Caco-2 (cell line): ENCODE measurements around the gene RUNX2. TPM values are rescaled to one million over a fixed set of nuclear protein-coding genes. Genes with fewer than 3 reads are reported as not detected.

ENCODE experiments used
- BruUV-seq: library from RNA; stranded (reverse); fragments of 400-500 nt; replicated peaks from 2 replicates; lab custom pipeline; 2021; lab: Mats Ljungman, UMichigan
- CTCF ChIA-PET: fragments of 300-600 bp; sonication (Branson Sonifier 250); formaldehyde crosslinking; loops from one replicate; lab custom pipeline; 2022; ENCODE audit warnings: antibody characterized with exemption; lab: Charles Lee
- POLR2A ChIA-PET: fragments of 300-600 bp; sonication (Branson Sonifier 250); formaldehyde crosslinking; loops from one replicate; lab custom pipeline; 2022; ENCODE audit warnings: antibody characterized with exemption; lab: Charles Lee
- DNase-seq, 2 experiments: peaks; one replicate each; pipeline versions ENCODE4 v3.0.0 to v3.0.0-alpha.2; 2020 to 2022
- H3K27me3 ChIP-seq: replicated peaks from 2 replicates; pipeline ENCODE4 v1.6.0; 2011; ENCODE audit warnings: low read length; ENCODE audit not compliant: control insufficient read depth, insufficient read depth
- H3K36me3 ChIP-seq: 2 replicates; pipeline ENCODE4 v1.5.1; 2011; ENCODE audit warnings: low read length; ENCODE audit not compliant: control insufficient read depth, insufficient read depth
- H3K4me1 ChIP-seq: fragments of 250-450 bp; sonication (Bioruptor Pico); 2 replicates; pipeline ENCODE4 v1.5.1; 2020; ENCODE audit warnings: mild to moderate bottlenecking
- H3K4me3 ChIP-seq: 2 replicates; pipeline ENCODE4 v1.5.1; 2011; ENCODE audit warnings: low read depth, mild to moderate bottlenecking, control low read depth, low read length
- H3K9me3 ChIP-seq: fragments of 250-450 bp; sonication (Bioruptor Pico); 2 replicates; pipeline ENCODE4 v1.5.1; 2020; ENCODE audit warnings: mild to moderate bottlenecking, moderate library complexity
- H3K27ac Mint-ChIP-seq: one replicate; pipeline ENCODE4 v1.8.0; 2022; ENCODE audit warnings: mixed read lengths; ENCODE audit not compliant: unreplicated experiment
- H3K27me3 Mint-ChIP-seq: one replicate; pipeline ENCODE4 v1.8.0; 2022; ENCODE audit warnings: mixed read lengths; ENCODE audit not compliant: insufficient read depth, unreplicated experiment
- H3K36me3 Mint-ChIP-seq: one replicate; pipeline ENCODE4 v1.8.0; 2022; ENCODE audit warnings: mild to moderate bottlenecking, mixed read lengths; ENCODE audit not compliant: insufficient read depth, unreplicated experiment
- H3K4me1 Mint-ChIP-seq: one replicate; pipeline ENCODE4 v1.8.0; 2022; ENCODE audit warnings: low read depth, mixed read lengths; ENCODE audit not compliant: unreplicated experiment
- H3K4me3 Mint-ChIP-seq: one replicate; pipeline ENCODE4 v1.8.0; 2022; ENCODE audit warnings: mild to moderate bottlenecking, moderate library complexity, mixed read lengths; ENCODE audit not compliant: unreplicated experiment
- H3K9me3 Mint-ChIP-seq: one replicate; pipeline ENCODE4 v1.8.0; 2022; ENCODE audit warnings: mixed read lengths; ENCODE audit not compliant: unreplicated experiment
- CTCF ChIP-seq, 2 experiments: fragments of 200-600 bp in 1 of 2; IDR thresholded peaks; 1 replicate in 1 of 2; 2 replicates in 1 of 2; pipeline versions ENCODE4 v1.5.1 to v1.8.0; 2011 to 2022; ENCODE audit warnings: antibody characterized with exemption in 1 of 2, control low read depth in 1 of 2, inconsistent platforms in 1 of 2, low read depth in 1 of 2, low read length in 1 of 2, mild to moderate bottlenecking in 1 of 2, moderate library complexity in 1 of 2; ENCODE audit not compliant: insufficient read depth in 1 of 2, severe bottlenecking in 1 of 2, unreplicated experiment in 1 of 2
- intact Hi-C: fragments of 100-400 bp; cut with micrococcal nuclease; formaldehyde crosslinking; loops from one replicate; pipeline ENCODE4 v1.10.0; 2022; ENCODE audit not compliant: unreplicated experiment
- total RNA-seq: library from RNA; stranded (reverse); gene quantifications from 2 replicates; pipeline ENCODE4 v1.2.3, GENCODE V29; 2022

The RUNX2 gene
- total RNA-seq, 1 experiment from 2014 or later, result not detected

GRCh38 chr6:45521226-45521625 lies 193.1 kb downstream of the RUNX2 start:
- H3K9me3 Mint-ChIP-seq, result no peaks in the 10 kb centered on the region
- H3K4me1 Mint-ChIP-seq, result peaks cover 18% of the 10 kb centered on the region
- H3K36me3 Mint-ChIP-seq, result no peaks in the 10 kb centered on the region
- ChIA-PET POLR2A (no interaction called here), CTCF (interaction anchor here (1.6 kb wide), 1 partner anchor 20 kb away, joined by 4 read pairs; no protein-coding TSS in a partner anchor)
- no peaks in the 10 kb centered on the region for H3K36me3 ChIP-seq
- no peaks in the 10 kb centered on the region for H3K27me3 Mint-ChIP-seq
- H3K9me3 ChIP-seq, result no peaks in the 10 kb centered on the region
- H3K4me3 ChIP-seq, result no peak overlapping the region
- no TSS peak for BruUV-seq
- intact Hi-C loops, result no loop called here
- no peaks in the 10 kb centered on the region for H3K27me3 ChIP-seq
- H3K4me3 Mint-ChIP-seq, result no peak overlapping the region
- H3K4me1 ChIP-seq, result peaks cover 12% of the 10 kb centered on the region; the same call in 1 of the 2 replicates
- H3K27ac Mint-ChIP-seq, result no peak overlapping the region
- DNase-seq, result no peak
- TF ChIP-seq CTCF (IDR thresholded peaks at IDR 0.05; ENCODE audit: insufficient read depth in 1 of 2, low read depth in 1 of 2, low read length in 1 of 2, severe bottlenecking in 1 of 2, unreplicated experiment in 1 of 2), result no peak

GRCh38 chr6:45522486-45522885 lies 194.4 kb downstream of the RUNX2 start:
- Histone ChIP-seq H3K4me1 (peaks cover 12% of the 10 kb centered on the region; the same call in 1 of the 2 replicates), H3K4me3 (no peak overlapping the region), H3K27me3 (no peaks in the 10 kb centered on the region), H3K36me3 (no peaks in the 10 kb centered on the region), H3K9me3 (no peaks in the 10 kb centered on the region)
- Mint-ChIP-seq H3K4me3 (no peak overlapping the region), H3K27me3 (no peaks in the 10 kb centered on the region), H3K27ac (no peak overlapping the region), H3K4me1 (peaks cover 18% of the 10 kb centered on the region), H3K9me3 (no peaks in the 10 kb centered on the region), H3K36me3 (no peaks in the 10 kb centered on the region)
- no peak for DNase-seq
- intact Hi-C loops, result no loop called here
- no peak for TF ChIP-seq CTCF (IDR thresholded peaks at IDR 0.05; ENCODE audit: insufficient read depth in 1 of 2, low read depth in 1 of 2, low read length in 1 of 2, severe bottlenecking in 1 of 2, unreplicated experiment in 1 of 2)
- no TSS peak for BruUV-seq
- CTCF ChIA-PET, result no interaction called here
- POLR2A ChIA-PET, result no interaction called here

GRCh38 chr6:45527210-45527609 lies 199.1 kb downstream of the RUNX2 start:
- intact Hi-C loops, result no loop called here
- Histone ChIP-seq H3K4me3 (no peak overlapping the region), H3K27me3 (no peaks in the 10 kb centered on the region), H3K36me3 (no peaks in the 10 kb centered on the region), H3K4me1 (no peaks in the 10 kb centered on the region), H3K9me3 (no peaks in the 10 kb centered on the region)
- H3K27ac Mint-ChIP-seq, result no peak overlapping the region
- POLR2A ChIA-PET, result no interaction called here
- CTCF ChIA-PET, result no interaction called here
- no peaks in the 10 kb centered on the region for H3K4me1 Mint-ChIP-seq
- no peak for TF ChIP-seq CTCF (IDR thresholded peaks at IDR 0.05; ENCODE audit: insufficient read depth in 1 of 2, low read depth in 1 of 2, low read length in 1 of 2, severe bottlenecking in 1 of 2, unreplicated experiment in 1 of 2)
- BruUV-seq, result no TSS peak
- no peaks in the 10 kb centered on the region for H3K36me3 Mint-ChIP-seq
- no peak overlapping the region for H3K4me3 Mint-ChIP-seq
- no peak for DNase-seq
- no peaks in the 10 kb centered on the region for H3K27me3 Mint-ChIP-seq
- no peaks in the 10 kb centered on the region for H3K9me3 Mint-ChIP-seq
